Right kidney (tissue), 1 donor: ENCODE measurements around the gene LNPEP.

Source experiments
- DNase-seq: peaks from one replicate; pipeline ENCODE4 v3.0.0-alpha.2; 2016

LNPEP gene

DNA sequence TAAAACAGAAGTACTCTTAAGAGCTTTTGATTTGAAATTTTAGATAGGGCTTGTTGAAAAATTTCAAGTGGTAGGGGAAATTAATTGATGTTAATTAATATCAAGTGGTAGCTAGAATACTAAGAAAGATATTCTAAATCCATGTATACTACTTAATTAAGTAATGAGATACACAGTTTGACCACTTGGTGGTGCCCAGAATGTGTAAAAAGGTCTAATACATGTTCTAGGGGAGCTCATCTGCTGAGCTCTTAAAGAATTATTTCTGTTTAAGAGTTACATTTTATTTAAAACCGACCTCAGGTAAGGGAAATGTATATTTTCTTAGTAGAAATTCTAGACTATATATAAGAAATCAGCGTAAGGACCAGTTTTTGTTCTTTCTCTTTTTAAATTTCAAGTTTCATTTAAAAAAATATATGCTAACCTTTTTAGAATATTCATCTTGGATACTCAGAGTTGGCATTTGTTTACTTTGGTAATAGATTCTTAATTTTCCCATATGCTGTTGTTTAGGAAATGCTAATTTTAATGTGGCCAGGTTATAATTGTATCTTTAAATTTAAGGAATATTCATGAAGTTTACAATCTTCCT, 61.5 kb downstream of the LNPEP start:
- DNase-seq, result no peak

DNA sequence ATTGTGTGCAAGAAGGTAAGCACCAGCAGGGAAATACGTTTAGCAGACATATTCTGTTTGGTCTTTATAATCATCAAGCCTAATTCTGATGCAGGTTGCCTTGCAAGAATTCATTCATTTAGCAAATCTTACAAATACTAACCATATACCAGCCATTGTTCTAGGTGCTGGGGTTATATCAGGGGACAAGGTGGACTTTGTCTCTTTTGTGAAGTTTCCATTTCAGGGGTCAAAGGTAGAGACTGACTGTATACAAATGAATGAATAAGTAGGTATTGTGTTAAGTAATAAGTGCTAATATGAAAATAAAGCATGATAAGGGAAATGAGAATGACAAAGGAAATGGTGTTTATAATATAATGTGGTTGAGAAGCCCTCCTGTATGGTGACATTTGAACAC, 64.0 kb downstream of the LNPEP start:
- DNase-seq, result no peak

- DNase-seq, result no peak
These were observed 64.5 kb downstream of the LNPEP start for GRCh38 chr5:97000391-97000790.

GRCh38 chr5:97002983-97003382, 67.1 kb downstream of the LNPEP start:
- no peak for DNase-seq

DNA sequence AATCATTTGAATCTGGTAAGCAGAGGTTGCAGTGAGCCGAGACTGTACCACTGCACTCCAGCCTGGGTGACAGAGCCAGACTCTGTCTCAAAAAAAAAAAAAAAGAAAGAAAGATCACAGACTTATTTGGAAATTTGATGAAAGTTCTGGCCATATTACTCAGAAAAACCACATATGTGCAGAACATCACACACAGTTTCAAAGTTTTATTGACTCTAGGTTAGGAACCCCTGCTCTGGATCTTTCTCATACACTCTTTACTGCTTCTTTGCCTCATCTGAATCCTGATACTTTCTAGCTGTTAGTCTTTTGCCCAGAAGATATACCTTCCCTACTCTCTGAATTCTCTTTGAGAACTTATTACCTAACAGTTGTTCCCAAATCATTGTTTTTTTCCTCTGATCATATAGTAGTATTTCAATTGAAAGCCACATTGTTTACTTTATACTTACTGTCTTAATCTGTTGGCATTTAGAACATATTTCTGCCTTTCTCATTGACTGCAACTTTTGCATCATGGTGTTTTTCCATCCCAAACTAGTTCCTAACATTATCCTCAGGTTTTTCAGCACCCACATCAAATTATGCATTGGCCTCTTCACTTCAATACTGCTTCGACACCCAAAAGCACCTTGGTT, 68.7 kb downstream of the LNPEP start:
- DNase-seq, result no peak

DNA sequence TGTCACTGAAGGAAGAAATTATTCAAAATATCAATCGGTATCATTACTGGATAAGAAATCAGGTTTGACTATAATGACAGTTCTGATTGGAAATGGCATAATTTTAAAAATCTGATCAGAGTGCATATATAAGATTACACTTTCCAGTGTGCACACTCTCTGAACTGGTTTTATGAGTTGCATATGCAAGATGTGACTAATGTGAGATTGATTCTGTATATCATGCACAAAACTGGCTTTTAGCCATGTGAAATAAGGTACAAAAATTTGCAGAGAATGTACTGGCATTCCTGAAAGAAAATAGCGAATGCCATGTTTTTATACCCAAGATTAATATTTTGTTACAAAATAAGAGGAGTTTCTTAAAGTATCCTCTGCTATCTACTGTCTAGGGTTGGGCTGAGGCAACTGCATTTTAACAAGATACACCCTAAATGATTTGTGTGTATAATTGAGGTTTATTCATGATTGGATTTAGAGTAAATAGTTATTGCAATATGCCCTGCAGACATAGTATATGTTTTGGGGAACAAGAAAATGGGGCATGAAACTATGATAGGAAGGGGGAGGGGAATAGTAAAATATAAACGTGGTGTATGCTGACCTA, 70.7 kb downstream of the LNPEP start:
- no peak for DNase-seq

DNA sequence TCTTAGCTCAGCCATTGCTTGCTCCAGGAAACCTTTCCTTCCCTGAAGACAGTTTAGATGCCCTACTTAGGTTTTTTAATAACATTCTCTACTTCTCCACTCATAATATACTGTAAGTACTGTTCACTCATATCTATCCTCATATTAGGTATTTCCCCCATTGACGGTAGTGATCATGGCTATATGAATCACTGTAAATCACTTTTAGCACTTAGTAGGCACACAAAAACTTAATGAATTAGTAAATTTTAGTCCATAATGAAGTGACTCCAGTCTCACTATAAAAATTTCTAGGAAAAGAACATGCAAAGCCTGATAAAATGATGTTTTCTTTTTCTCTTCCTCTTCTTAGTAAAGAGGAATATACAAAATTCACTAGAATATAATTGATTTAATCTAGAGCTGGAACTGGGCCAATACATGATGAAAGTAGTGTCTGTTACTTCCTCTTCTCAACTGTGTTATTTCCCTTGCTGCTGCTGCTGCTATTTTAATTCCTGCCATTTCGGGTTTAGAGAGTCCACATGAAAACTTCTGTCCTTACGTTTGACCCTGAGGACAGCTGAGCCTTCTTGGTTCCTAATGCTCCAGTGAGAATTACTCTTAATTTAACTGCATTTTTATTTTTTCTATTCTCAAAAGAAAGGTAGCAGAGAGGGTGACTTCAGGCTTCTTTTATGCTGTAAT, 73.5 kb downstream of the LNPEP start:
- no peak for DNase-seq

GRCh38 chr5:97009921-97010320, 74.0 kb downstream of the LNPEP start:
- no peak for DNase-seq

- no peak for DNase-seq
These were observed 74.7 kb downstream of the LNPEP start for GRCh38 chr5:97010606-97011005.

GRCh38 chr5:97011567-97011966, 75.7 kb downstream of the LNPEP start:
- DNase-seq, result no peak

DNA sequence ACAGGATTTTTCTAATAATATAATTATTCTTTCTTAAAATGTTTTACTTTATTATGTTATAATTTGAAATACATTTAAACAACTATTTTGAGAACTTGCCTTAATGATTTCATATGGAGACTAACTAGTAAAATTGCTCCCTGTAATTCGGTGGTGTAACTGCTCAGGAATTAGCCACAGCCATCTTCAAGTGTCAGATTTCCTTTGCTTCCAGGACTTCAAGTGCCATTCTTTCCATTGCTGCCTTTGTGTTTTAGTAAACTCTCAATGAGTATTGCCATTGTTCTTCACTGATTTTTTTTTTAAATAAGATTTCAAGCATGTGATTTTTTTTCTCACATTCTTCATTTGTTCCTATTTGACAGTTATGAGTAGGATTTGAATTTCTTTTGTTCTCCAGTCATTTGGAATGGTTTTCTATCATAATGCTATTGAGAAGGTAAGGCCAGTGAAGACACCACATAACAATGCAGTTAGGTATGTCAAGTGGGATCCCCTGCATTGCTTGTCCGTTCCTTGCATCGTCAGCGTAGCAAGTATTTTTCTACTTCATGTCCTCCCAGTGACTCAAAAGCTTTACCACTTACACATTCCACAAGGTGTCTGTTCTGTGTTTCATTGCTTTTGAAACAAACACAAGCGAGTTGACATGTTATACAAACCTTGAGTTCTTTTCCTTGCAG, 83.7 kb downstream of the LNPEP start:
- DNase-seq, result no peak

GRCh38 chr5:97021416-97021815, 85.5 kb downstream of the LNPEP start:
- DNase-seq, result no peak

DNA sequence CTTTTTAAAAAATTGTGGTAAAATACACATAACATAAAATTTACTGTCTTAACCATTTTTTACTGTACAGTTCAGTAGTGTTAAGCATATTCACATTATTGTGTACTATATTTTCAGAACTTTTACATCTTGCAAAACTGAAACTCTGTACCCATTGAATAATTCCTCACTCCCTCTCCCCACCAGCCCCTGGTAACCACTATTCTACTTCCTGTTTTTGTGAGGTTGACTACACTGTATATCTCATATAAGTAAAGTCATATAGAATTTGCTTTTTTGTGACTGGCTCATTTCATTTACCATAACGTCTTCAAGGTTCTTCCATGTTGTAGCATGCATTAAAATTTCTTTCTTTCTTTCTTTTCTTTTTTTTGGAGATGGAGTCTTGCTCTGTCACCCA, 87.0 kb downstream of the LNPEP start:
- DNase-seq, result no peak

DNA sequence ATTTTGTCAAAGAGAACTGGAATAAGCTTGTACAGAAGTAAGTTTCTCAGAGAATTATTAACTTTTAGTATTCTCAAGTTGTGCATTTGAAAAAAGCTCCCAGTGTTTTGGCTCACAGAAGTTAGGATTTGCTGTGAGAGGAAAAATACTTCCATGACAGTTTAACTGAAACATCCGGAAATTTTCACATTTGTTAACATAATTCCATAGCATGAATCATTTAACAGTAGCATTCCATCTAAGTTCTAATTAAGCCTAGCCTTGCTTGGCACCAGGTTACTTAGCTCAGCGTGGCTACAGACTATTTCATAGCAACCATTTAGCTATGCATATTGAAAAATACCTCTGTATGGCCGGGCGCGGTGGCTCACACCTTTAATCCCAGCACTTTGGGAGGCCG, 90.8 kb downstream of the LNPEP start:
- DNase-seq, result no peak

GRCh38 chr5:97037819-97038218, 101.9 kb downstream of the LNPEP start:
- no peak for DNase-seq

DNA sequence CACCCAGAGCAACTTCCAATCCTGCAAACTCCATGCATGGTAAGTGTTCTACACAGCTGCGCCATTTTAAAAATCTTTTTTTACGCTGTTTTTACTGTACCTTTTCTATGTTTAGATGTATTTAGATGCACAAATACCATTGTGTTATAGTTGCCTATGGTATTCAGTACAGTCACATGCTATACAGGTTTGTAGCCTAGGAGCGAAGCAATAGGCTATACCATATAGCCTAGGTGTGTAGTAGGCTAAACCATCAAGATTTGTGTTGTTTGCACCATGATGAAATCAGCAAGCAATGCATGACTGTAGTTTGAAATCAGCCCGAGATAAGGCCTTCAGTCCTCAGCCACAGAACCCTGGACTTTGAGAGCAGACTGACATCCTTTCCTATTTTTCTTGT, 105.4 kb downstream of the LNPEP start:
- DNase-seq, result no peak

- DNase-seq, result peak; percentile 42
These were observed 107.1 kb downstream of the LNPEP start for GRCh38 chr5:97042996-97043395.

DNA sequence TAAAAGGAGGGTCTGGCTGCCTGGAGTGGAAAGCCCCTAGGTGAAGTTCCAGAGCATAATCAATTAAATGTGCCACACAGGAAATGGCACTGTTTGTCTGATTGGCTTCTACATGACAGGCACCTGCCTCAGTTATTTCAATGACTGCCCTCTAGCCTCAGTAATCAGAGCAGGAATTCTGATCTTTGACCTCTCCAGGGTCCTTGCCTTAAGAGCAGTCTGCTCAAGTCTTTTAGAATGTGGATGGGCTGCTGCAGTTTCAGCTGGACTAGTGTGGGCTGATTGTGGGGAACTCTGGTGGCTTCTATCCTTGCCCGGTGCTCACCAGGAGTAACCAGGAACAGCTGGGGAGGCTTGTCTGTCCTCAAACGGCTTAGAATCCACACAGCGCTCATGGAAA, 107.6 kb downstream of the LNPEP start:
- peak; percentile 17 for DNase-seq

- peak; percentile 13 for DNase-seq
These were observed 108.2 kb downstream of the LNPEP start for GRCh38 chr5:97044052-97044451.

GRCh38 chr5:97046270-97046982, 110.5 kb downstream of the LNPEP start:
- DNase-seq, result no peak

GRCh38 chr5:97047076-97047475, 111.2 kb downstream of the LNPEP start:
- DNase-seq, result no peak

GRCh38 chr5:97049175-97049574, 113.3 kb downstream of the LNPEP start:
- DNase-seq, result no peak
